ENCODE results near the gene RAB1B.

DNA sequence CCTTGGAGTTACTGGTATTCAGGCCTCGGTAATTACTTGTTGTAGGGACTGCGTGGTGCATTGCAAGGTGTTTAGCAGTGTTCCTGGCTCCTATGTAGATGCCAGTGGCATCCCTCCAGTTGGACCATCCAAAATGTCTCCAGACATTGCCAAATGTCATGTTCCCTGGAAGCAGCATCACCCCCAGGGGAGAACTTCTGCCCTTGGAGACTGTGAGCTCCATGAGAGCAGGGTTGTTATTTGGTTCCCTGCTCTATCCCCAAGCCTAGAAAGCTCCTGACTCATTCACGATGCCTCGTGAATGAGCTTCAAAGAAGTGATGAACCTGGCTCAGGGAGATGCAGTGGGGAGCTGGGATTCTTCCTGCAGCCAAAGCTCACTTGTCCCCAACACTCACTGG is 53.2 kb downstream of the RAB1B start:
- no peak for TF ChIP-seq ZFP3 (CRISPR knock-in tag; IDR thresholded peaks at IDR 0.05)
- no peak for TF ChIP-seq CSDC2 (CRISPR knock-in tag; IDR thresholded peaks at IDR 0.05)
- TF ChIP-seq ESRRG (CRISPR knock-in tag; IDR thresholded peaks at IDR 0.05): no peak
- TF ChIP-seq ISL1 (CRISPR knock-in tag; IDR thresholded peaks at IDR 0.05): no peak

Measured in SK-N-SH treated with all-trans-retinoic acid at 6 μM for 48 hours (cell line).